Liver (tissue), 9 donors: ENCODE measurements around the gene GFOD2. TPM values are rescaled to one million over a fixed set of nuclear protein-coding genes. Genes with fewer than 3 reads are reported as not detected.

ENCODE experiments used
- DNase-seq: peaks from one replicate; pipeline ENCODE4 v3.0.0-alpha.2; 2017; ENCODE audit warnings: low spot score
- H3K27ac ChIP-seq, 2 donors: one replicate each; pipeline ENCODE4 v1.7.0; 2013; ENCODE audit warnings: inconsistent platforms in 2 of 2, low read length in 2 of 2, control low read depth in 1 of 2, low read depth in 1 of 2, mild to moderate bottlenecking in 1 of 2
- H3K27me3 ChIP-seq, 4 donors: one replicate each; pipeline versions ENCODE4 v1.6.1 to v1.7.0; 2013; ENCODE audit warnings: low read length in 3 of 4, inconsistent platforms in 1 of 4, mild to moderate bottlenecking in 1 of 4, moderate library complexity in 1 of 4; ENCODE audit not compliant: control insufficient read depth in 4 of 4, insufficient read depth in 4 of 4
- H3K36me3 ChIP-seq, 4 donors: one replicate each; pipeline versions ENCODE4 v1.6.1 to v1.7.0; 2013; ENCODE audit warnings: low read length in 3 of 4, mild to moderate bottlenecking in 3 of 4, low read depth in 1 of 4, moderate library complexity in 1 of 4; ENCODE audit not compliant: control insufficient read depth in 4 of 4, insufficient read depth in 3 of 4
- H3K4me1 ChIP-seq, 4 donors: one replicate each; pipeline versions ENCODE4 v1.6.1 to v1.7.0; 2013; ENCODE audit warnings: low read length in 3 of 4, mild to moderate bottlenecking in 3 of 4, moderate library complexity in 1 of 4; ENCODE audit not compliant: control insufficient read depth in 4 of 4, insufficient read depth in 4 of 4
- H3K4me3 ChIP-seq, 3 donors: one replicate each; pipeline versions ENCODE4 v1.6.1 to v1.7.0; 2013; ENCODE audit warnings: low read length in 3 of 3, control low read depth in 1 of 3, low read depth in 1 of 3, mild to moderate bottlenecking in 1 of 3
- H3K9ac ChIP-seq, 2 donors: one replicate each; pipeline ENCODE4 v1.7.0; 2013; ENCODE audit warnings: low read length in 2 of 2, mild to moderate bottlenecking in 2 of 2, moderate library complexity in 2 of 2, control low read depth in 1 of 2, low read depth in 1 of 2
- H3K9me3 ChIP-seq, 4 donors: one replicate each; pipeline versions ENCODE4 v1.6.1 to v1.7.0; 2013; ENCODE audit warnings: low read length in 3 of 4; ENCODE audit not compliant: control insufficient read depth in 4 of 4
- ATF3 ChIP-seq: IDR thresholded peaks from 2 replicates; pipeline ENCODE4 v1.6.1; 2016; ENCODE audit warnings: antibody characterized with exemption
- FOXA1 ChIP-seq: IDR thresholded peaks from 2 replicates; pipeline ENCODE4 v1.6.1; 2016; ENCODE audit warnings: antibody characterized with exemption
- FOXA2 ChIP-seq: IDR thresholded peaks from 2 replicates; pipeline ENCODE4 v1.6.1; 2016; ENCODE audit warnings: antibody characterized with exemption
- GABPA ChIP-seq, 2 donors: IDR thresholded peaks in 1 of 2; conservative IDR thresholded peaks in 1 of 2; 2 replicates each; pipeline ENCODE4 v1.6.1; 2016; ENCODE audit warnings: antibody characterized with exemption in 2 of 2, mild to moderate bottlenecking in 1 of 2, moderate library complexity in 1 of 2
- HNF4G ChIP-seq: IDR thresholded peaks from 2 replicates; pipeline ENCODE4 v1.6.1; 2016; ENCODE audit warnings: antibody characterized with exemption
- JUND ChIP-seq, 2 donors: IDR thresholded peaks; 2 replicates each; pipeline ENCODE4 v1.6.1; 2016; ENCODE audit warnings: antibody characterized with exemption in 2 of 2
- NR2F2 ChIP-seq: IDR thresholded peaks from 2 replicates; pipeline ENCODE4 v1.6.1; 2016; ENCODE audit warnings: antibody characterized with exemption
- RAD21 ChIP-seq, 2 donors: IDR thresholded peaks; 2 replicates each; pipeline ENCODE4 v1.6.1; 2016; ENCODE audit warnings: antibody characterized with exemption in 2 of 2, mild to moderate bottlenecking in 2 of 2
- RXRA ChIP-seq, 2 donors: IDR thresholded peaks; 2 replicates each; pipeline ENCODE4 v1.6.1; 2017 to 2018; ENCODE audit warnings: antibody characterized with exemption in 2 of 2, mild to moderate bottlenecking in 1 of 2
- YY1 ChIP-seq: IDR thresholded peaks from 2 replicates; pipeline ENCODE4 v1.6.1; 2016; ENCODE audit warnings: antibody characterized with exemption, mild to moderate bottlenecking
- ZBTB33 ChIP-seq: IDR thresholded peaks from 2 replicates; pipeline ENCODE4 v1.6.1; 2016; ENCODE audit warnings: antibody characterized with exemption
- WGBS: extraction: QIAGEN DNeasy Blood & Tissue Kit; methylation state at CpG from one replicate; pipeline ENCODE4 v1.1.7; 2013; 5-methylcytosine and 5-hydroxymethylcytosine counted together
- polyA plus RNA-seq, 2 donors: library from polyadenylated mRNA; stranded (reverse) in 1 of 2; unstranded in 1 of 2; fragments of 200-250 nt in 1 of 2; fragments of >200 nt in 1 of 2; fragmentation: Nextera tagmentation in 1 of 2; extraction: Ambion mirVana in 1 of 2; gene quantifications; one replicate each; pipeline versions ENCODE4 v1.2.1 to v1.2.3, GENCODE V29; 2013 to 2015
- total RNA-seq, 2 donors: library from RNA; depleted of rRNA; stranded (reverse); fragments of >200 nt; gene quantifications; one replicate each; pipeline ENCODE4 v1.2.3, GENCODE V29; 2014
- TF ChIP-seq, protein P1 (sequence below): fragments of 150-350 bp; IDR thresholded peaks from 2 replicates; pipeline ENCODE4 v1.5.1; 2017; ENCODE audit warnings: improper control_type of control experiment, low read depth, low read length; ENCODE audit not compliant: missing input control
- TF ChIP-seq, protein P2 (sequence below): IDR thresholded peaks from 2 replicates; pipeline ENCODE4 v1.6.1; 2016; ENCODE audit warnings: antibody characterized with exemption, mild to moderate bottlenecking
- donor health status: healthy.
- donor health status: healthy.
- donor health status: healthy.
- donor health status: healthy.
- donor health status: healthy.

Gene GFOD2
- total and polyA plus RNA-seq, 4 donors, result 12.7 to 48.8 (median 28.9) TPM

GRCh38 chr16:67667453-67667816 is 51.7 kb downstream of the GFOD2 start:
- Histone ChIP-seq H3K4me3 (peak overlapping the region; percentile 57 to 80 (median 70)), H3K9me3 (no peaks in the 10 kb centered on the region), H3K4me1 (peaks cover 16 to 61% (median 43%) of the 10 kb centered on the region in 4 donors), H3K27me3 (no peaks in the 10 kb centered on the region), H3K9ac (peak overlapping the region; percentile 62 to 86), H3K27ac (peak overlapping the region; percentile 92 to 94), H3K36me3 (no peaks in the 10 kb centered on the region)
- 41% methylated on average over 10 of the region's 10 CpGs for WGBS
- DNase-seq, result no peak
- TF ChIP-seq, protein P1, sequence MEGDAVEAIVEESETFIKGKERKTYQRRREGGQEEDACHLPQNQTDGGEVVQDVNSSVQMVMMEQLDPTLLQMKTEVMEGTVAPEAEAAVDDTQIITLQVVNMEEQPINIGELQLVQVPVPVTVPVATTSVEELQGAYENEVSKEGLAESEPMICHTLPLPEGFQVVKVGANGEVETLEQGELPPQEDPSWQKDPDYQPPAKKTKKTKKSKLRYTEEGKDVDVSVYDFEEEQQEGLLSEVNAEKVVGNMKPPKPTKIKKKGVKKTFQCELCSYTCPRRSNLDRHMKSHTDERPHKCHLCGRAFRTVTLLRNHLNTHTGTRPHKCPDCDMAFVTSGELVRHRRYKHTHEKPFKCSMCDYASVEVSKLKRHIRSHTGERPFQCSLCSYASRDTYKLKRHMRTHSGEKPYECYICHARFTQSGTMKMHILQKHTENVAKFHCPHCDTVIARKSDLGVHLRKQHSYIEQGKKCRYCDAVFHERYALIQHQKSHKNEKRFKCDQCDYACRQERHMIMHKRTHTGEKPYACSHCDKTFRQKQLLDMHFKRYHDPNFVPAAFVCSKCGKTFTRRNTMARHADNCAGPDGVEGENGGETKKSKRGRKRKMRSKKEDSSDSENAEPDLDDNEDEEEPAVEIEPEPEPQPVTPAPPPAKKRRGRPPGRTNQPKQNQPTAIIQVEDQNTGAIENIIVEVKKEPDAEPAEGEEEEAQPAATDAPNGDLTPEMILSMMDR, result no peak
- TF ChIP-seq GABPA (IDR thresholded peaks at IDR 0.05 in 1 of 2, conservative IDR thresholded peaks at IDR 0.05 in 1 of 2) (no peak), JUND (IDR thresholded peaks at IDR 0.05) (no peak), RXRA (IDR thresholded peaks at IDR 0.05) (no peak), HNF4G (no peak), FOXA2 (no peak), NR2F2 (no peak), ATF3 (no peak), RAD21 (IDR thresholded peaks at IDR 0.05) (no peak), ZBTB33 (no peak)
- TF ChIP-seq, protein P2, sequence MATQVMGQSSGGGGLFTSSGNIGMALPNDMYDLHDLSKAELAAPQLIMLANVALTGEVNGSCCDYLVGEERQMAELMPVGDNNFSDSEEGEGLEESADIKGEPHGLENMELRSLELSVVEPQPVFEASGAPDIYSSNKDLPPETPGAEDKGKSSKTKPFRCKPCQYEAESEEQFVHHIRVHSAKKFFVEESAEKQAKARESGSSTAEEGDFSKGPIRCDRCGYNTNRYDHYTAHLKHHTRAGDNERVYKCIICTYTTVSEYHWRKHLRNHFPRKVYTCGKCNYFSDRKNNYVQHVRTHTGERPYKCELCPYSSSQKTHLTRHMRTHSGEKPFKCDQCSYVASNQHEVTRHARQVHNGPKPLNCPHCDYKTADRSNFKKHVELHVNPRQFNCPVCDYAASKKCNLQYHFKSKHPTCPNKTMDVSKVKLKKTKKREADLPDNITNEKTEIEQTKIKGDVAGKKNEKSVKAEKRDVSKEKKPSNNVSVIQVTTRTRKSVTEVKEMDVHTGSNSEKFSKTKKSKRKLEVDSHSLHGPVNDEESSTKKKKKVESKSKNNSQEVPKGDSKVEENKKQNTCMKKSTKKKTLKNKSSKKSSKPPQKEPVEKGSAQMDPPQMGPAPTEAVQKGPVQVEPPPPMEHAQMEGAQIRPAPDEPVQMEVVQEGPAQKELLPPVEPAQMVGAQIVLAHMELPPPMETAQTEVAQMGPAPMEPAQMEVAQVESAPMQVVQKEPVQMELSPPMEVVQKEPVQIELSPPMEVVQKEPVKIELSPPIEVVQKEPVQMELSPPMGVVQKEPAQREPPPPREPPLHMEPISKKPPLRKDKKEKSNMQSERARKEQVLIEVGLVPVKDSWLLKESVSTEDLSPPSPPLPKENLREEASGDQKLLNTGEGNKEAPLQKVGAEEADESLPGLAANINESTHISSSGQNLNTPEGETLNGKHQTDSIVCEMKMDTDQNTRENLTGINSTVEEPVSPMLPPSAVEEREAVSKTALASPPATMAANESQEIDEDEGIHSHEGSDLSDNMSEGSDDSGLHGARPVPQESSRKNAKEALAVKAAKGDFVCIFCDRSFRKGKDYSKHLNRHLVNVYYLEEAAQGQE, result no peak

DNA sequence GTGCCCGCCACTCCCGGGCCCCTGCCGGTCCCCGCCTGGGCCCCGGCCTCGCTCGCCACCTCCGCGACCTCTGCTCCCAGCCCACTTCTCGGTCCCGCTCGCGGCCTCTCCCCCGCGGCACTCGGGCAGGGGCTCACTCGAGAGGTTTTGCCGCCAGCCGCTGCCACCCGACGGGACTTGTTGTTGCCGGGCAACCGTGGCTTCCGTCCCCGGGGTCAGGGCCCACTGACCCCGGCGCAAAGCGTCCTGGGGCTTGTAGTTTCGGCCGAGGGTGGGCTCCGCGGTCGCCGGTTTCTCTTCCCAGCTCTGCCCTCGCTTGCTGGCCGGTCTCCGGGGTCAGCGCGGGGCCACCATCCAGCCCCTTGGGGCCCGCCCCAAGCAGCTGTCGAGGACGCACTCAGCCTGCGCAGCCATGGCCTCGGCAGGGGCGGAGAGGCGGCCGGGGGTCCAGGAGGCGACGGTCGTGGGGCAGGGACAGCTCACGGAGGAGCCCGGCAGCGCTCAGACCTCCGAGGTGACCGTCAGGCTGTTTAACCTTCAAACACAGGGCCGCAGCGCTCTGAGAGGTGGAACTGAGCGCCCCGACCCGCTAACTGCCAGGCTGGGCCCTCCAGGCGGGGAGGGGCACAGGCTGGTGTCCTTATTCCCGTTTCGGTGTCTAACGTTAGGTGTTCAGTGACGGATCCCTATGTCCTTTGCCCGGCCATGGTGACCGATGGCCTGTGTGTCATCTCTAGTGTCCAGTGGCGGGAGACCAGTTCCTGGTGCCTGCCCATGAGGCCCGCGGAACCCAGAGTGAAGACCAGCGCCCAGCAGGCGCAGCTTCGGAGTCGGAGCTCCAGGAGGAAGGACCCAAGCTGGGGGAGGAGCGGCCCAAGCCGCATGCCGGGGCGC is 52.3 kb downstream of the GFOD2 start, which contains the start of the genes C16orf86 and ENKD1:
TSS of gene C16orf86 (plus strand) at position 256 of the 894 bp plus-strand sequence. CDS start at position 413, 157 bp downstream.
TSS of gene ENKD1 (minus strand) at position 192 of the 894 bp plus-strand sequence. CDS start 308 bp downstream, outside the sequence.
- peak in 1 of 2 donors; percentile 75 for TF ChIP-seq GABPA (IDR thresholded peaks at IDR 0.05 in 1 of 2, conservative IDR thresholded peaks at IDR 0.05 in 1 of 2)
- TF ChIP-seq FOXA1, result no peak
- TF ChIP-seq NR2F2, result peak; percentile 71
- peak; percentile 10 for TF ChIP-seq YY1
- no peaks in the 10 kb centered on the region for H3K27me3 ChIP-seq
- DNase-seq, result peak; percentile 81
- peak within 1 kb of the TSS; percentile 62 to 86 for H3K9ac ChIP-seq
- H3K36me3 ChIP-seq, result no peaks in the 10 kb centered on the region
- peak within 1 kb of the TSS; percentile 57 to 80 (median 70) for H3K4me3 ChIP-seq
- H3K4me1 ChIP-seq, result peaks cover 14 to 65% (median 45%) of the 10 kb centered on the region in 4 donors
- 4% methylated on average over 78 of the region's 78 CpGs for WGBS
- peak within 1 kb of the TSS; percentile 92 to 94 for H3K27ac ChIP-seq
- H3K9me3 ChIP-seq, result no peaks in the 10 kb centered on the region
